HG03095 (cell line): ENCODE results near the gene PRKN.

Source experiments
- ATAC-seq: cut with Tn5 transposase; IDR thresholded peaks from one replicate; pipeline ENCODE4 v1.9.1; 2021; ENCODE audit warnings: moderate library complexity; ENCODE audit not compliant: unreplicated experiment

PRKN gene

DNA sequence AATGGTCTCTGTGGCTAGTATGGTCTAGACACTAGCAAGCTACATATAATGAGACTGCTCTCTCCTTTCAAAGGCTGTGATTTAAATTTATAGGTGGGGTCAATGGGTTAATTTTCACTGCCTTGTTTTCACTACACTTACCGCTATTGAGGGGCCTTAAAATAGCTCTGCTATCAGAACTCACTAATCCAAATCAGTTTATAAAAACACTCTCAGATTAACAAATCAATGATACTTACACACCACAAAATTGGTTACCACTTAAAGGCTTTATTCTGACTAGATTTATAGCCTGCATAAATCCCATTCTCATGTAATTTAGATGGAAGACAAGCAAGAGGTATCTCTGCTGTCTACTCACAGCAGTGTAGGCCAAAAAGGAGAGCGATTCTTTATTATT is 1140.7 kb downstream of the PRKN start:
- no peak for ATAC-seq

DNA sequence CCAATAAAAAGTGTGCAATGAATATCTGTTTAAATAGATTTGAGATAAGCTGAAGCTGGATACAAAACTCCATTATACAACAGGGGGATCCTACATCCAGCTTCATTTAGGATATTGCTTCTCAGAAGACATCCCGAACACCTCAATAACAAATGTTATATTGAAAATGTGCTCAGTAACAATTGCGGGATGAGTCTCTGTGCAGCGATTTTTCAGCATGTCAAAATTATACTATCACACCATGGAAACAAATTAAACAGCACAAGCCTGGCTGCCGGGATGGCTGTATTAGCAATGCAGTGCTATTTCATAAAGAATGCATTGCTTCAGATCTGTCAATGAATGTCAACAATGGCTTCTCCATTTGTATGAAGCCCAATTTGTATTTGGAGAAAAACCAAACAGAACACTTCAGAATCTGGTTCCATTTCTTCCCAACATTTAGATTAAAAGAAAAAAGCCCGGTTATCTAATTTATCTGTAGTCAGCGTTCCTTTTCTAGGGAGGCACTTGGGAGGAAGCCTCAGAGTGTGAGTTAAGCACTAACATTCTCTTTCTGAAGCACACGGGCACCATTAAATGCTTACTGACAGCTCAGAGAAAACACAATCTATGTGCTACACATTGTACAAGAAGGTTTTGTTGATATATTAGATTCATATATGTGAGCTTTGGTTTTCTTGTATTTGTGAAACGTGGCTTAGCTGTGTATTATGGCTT is 1142.8 kb downstream of the PRKN start:
- ATAC-seq: no peak

DNA sequence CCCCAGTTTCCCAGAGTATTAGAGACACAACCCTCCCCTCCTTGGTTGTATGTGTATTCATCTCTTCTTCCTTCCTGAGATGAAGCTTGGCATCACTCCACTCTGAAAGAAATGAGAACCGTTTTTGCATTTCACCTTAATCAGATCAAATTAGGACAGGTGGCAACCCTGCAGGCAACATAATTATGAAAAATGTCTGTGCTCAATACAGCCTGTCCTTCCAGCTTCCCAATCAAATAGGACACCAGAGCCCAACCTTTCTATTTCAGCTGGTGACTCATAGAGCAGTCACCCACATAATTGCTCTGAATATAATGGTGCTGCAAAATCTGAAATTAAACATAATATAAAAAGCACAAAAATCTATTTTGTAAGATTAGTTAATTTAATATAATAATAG is 1143.5 kb downstream of the PRKN start:
- no peak for ATAC-seq

DNA sequence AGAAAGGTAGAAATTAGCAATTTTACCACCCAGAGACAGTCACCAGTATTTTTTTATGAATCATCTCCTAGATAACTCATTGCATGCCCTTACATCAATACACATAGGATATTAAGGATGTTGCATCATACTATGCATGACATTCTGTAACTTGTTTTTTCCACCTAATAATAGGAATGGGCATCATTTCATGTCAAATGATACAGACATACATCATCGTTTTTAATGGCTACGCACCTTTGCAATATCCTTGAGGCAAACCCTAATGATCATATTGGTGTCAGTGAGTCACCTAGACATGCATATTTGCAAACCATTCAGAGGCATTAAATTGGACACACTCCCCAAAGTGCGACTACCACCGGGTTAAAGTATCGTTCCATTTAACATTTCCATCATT is 1144.0 kb downstream of the PRKN start:
- ATAC-seq: no peak

DNA sequence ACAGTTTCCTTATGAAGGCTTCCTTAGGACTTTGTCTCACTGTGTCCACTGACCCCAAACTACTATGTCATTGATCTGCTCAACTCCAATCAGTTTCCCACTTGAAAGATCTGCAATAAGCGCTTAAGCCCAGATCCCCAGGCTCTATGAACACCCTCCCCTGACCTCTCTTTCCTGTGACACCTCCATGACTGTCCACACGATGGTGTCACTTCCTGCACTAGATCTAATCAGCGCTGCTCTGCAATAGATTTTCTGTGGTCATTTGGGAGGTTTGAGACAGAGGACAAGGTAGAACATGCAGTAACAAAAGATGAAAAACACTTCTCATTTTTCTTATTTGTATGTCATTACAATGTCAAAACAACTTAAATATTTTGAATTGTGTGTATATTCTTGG is 1149.1 kb downstream of the PRKN start:
- no peak for ATAC-seq

DNA sequence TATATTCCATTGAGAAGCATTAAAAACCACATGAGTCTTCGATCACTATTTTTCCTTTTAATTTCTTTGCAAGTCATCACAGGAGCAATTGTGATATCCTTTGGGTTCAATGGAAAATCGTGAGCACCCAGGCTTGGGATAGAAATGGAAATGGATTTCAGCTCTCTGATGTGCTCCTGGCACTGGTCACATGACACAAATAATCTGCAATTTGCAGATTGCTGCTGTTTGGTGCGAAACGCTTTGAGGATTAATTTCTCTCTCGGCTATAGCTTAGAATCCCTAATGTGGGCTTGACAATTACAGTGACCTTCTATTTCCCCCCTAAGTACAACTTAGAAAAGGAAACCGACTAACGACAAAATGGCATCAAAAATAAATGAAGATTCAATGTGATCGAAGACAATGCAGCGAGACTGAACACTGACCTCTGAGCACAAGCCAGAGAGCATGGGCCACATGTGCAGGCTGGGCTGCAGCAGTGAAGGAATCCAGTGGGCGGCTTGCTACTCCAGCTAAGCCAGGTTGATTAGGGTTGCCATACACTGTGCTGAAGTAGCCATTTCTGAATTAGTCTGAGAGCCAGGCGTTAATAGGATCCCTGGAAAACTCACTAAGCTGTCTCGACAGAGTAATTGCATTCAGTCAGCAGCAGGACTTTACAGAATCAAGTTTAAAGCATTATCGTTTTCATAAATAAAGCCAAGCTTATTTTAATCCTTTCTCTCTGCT is 1151.9 kb downstream of the PRKN start:
- no peak for ATAC-seq

DNA sequence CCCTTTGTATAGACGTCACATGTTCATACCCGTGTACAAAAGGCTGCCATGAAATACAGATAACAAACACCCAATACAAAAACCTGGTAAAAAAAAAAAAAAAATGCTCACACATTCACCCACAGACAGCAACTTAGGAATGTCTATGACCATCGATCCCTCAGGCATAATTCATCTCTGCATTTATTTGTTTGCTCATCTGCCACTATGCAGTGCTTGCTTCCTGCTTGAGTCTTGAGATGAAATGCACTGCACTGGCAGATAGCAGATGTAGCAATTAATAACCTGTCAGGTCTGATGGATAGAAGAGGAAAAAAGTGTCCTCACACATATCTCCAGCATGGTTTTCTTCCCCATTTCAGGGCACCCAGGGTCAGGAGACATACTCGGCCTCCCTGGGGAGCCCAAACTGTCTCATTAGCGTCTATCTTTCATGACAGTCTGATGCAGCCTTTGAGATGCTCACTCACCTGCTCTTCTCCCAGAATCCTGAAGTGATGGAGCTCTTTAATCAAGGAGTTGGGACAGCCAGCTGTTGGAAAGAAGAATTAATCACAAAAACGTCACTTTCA is 1158.6 kb downstream of the PRKN start:
- no peak for ATAC-seq

DNA sequence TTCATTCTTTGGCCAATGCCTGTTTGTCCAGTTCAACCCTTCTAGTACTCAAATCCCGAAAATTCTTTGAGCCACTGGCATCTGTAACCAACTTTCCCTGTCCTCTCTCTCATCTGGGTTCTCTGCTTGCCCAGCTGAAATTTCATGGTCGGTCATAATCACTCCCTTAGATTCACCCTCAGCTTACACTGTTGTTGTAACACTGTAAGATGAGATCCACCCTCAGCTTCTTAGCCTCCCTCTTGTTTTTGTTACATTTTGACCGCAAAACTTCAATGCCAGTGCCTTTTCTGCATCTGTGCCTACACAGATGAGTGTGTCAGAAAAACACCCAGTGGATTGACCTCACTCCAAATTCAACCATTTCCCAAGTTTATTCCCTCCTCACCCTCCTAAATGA is 1162.6 kb downstream of the PRKN start:
- ATAC-seq: no peak

DNA sequence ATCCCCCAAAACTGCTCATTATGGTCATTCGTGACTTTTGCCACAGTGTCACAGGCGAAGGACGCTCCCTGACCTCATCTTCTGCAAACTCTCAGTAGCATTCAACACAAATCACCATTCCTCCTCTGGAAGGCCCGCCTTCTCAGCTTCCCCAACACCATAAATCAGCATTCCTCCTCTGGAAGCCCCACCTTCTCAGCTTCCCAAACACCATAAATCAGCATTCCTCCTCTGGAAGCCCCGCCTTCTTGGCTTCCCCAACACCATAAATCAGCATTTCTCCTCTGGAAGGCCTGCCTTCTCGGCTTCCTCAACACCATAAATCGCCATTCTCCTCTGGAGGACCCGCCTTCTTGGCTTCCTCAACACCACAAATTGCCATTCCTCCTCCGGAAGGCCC is 1165.7 kb downstream of the PRKN start:
- ATAC-seq: no peak

DNA sequence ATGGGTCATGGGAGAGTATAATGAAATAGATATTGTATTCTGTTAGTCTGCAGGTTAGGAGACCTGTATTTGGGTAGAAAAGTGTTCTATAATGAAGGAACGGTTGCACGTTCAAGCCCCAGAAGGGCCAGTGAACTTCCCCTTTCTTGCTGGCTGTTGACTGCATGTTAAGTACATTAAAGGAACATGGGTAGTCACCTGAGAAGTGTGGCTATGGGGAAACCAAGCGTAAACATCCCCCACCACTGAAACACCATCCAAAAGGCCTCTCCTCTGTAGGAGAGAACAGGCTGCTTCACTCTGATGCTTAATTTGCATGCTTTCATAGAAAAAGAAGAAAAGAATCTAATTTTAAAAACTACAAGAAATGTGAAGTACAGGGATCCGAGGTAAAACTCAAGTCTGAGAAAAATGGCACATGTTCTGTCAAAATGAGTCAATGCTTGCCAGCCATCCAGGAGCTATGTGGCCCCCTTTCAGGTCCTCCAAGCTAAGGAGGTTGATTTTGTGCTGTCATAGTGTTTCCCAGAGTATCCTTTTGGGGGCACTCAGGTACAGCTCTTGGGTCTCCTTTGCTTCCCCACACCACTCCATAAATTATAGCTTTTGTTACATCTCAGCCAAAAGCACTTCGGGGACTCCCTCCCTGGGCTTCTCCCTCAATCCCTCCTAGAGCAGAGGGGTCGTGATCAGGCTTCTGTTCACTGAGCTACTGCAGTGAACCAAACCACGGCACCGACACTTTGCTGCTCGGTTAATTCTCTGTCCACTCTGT is 1170.0 kb downstream of the PRKN start:
- no peak for ATAC-seq

DNA sequence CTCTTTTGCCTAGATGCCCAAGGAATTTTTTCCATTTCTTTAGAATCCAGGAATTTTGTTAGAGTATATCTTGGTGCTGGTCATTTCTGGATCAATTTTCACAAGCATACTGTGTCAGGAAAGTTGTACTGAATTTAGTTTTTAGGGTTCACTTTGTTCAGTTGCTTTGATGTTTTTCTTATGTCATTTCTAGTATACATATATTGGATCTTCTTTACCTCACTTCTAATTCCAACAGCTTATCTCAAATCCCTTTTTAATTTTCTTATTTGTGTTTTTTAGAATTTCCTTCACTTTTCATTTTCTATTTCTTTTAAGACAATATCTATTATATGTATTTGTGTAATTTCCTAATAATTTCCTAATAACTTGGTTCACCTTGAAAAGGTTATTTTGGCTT is 1172.7 kb downstream of the PRKN start:
- no peak for ATAC-seq

DNA sequence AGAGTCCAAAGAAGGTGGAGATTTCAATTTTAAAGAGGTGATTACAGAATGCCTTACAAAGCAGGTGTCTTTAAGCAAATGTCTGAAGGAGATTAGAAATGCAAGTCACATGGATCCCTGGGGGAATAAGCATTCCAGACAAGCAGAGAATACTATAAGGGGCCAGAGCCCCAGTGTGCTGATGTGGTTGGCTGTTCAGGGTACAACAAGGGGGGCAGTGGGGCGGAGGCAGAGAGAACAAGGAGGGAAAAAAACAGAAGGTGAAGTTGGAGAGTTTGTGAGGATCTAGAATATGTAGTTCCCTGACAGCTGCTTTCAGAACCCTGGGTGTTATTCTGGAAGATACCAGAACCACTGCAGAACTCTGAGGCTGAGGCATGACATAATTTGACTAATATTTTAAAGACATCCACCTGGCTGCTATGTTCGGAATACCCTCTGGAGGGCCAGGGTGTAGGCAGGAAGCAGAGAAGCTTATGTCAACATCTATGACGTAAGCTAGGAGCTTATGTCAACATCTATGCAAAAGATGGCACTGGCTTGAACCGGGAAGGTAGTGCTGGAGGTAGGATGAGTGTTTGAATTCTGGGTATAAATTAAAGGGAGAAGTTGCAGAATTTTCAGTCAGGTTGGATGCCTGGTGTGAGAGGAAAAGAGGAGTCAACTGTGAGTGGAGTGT is 1177.5 kb downstream of the PRKN start:
- no peak for ATAC-seq

DNA sequence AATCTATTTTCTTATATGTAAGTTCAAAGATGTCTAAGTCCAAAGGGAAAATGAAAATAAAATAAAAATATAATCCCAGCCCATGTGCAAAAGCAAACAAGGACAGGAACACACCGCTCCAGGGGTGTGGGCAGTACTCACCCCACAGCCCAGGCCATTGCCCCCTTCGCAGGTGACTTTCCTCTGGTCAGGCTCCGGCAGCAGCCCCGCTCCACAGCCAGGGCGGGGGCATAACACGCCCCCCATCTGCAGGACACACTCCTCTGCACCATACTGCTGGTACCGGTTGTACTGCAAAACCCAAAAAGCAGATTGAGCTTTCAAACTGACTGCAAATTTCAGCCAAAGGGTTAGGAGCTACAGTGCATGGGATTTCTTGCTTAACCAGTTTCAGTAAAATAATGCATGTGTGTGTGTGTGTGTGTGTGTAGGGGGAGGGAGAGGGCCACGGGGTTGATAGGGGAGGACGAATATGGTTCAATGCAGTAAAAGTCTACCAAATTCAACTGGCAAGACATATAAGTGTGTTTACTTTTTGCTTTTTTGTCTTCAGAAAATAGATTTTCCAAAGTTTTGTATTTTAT is 1178.8 kb downstream of the PRKN start:
- ATAC-seq: no peak

DNA sequence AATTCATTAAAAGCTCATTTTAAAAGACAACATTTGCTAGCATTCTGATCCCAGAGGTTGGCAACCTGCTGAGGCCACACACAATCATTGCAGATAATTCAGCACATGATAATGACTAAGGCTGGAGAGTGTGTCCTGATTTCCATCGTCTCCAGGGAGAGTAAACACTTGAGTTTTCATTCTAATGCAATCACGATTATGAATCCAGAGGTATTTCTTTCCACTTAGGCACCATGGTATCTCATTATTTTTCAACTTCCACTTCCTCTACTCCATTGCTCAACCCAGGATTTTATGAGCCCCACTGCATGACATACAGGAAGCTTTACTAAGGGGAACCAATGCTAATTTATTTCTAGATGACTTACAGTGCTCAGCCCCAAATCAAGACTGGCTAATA is 1179.9 kb downstream of the PRKN start:
- no peak for ATAC-seq

DNA sequence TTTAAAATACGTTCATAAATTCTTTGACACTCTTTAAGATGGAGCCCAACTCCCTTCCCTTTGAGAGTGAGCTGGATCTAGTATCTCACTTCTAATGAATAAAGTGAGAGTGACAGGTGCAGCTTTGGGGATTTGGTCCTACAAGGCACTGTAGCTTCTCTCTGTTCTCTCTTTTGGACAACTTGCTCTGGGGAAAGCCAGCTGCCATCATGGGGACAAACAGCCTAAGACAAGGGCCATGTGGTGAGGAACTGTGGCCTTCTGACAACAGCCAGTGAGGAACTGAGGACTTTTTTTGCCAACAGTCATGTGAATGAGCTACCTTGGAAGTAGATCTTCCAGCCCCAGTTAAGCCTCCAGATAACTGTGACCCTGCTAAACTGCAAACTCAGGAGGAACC is 1180.9 kb downstream of the PRKN start:
- ATAC-seq: no peak

DNA sequence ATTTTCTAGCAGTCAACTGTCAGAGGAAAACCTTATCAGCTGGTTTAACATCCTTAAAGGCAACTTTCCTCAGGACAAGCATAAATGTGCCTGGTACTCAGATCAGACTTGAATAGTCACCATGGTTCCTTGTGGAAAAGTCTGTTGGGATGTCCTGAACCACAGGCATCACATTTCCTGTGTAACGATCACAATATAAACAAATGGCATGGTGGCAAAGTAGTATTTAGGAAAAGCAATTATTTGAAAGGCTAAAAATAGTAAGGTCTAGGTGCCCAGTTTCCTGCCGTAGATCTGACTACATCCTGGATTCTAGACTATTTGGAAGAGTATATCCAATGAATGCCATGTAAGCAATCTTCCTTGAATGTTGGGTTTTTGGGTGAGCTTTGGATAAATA is 1181.8 kb downstream of the PRKN start:
- no peak for ATAC-seq

DNA sequence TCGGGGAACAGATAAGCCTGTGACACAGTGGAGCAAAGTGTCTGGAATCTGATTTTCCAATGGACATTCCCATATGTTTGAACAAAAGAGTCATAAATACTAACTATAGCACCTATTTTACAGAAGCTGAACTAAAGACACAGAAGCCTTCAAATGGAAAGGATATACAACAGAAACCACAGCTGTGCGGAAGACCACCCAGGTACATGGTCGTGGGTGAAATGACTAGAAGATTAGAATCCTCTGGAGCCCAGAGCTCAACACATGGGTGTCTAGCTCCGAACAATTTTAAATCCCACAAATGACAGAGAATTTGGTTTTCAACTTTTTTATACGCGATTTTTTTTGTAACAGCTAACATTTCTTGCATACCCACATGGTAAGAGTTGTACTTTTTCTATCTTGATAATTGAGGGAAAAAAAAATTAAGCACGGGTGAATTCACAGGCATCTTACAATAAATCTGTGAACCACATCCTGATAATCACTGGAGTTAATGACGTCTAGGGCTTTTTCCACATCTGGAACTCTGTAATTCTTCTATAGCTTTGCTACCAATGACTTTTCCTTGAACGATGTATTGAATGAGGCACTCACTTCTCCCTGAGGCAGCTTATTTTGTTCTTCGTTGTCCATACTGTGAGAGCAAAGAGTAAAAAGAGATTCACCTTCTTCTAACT is 1182.6 kb downstream of the PRKN start:
- no peak for ATAC-seq

DNA sequence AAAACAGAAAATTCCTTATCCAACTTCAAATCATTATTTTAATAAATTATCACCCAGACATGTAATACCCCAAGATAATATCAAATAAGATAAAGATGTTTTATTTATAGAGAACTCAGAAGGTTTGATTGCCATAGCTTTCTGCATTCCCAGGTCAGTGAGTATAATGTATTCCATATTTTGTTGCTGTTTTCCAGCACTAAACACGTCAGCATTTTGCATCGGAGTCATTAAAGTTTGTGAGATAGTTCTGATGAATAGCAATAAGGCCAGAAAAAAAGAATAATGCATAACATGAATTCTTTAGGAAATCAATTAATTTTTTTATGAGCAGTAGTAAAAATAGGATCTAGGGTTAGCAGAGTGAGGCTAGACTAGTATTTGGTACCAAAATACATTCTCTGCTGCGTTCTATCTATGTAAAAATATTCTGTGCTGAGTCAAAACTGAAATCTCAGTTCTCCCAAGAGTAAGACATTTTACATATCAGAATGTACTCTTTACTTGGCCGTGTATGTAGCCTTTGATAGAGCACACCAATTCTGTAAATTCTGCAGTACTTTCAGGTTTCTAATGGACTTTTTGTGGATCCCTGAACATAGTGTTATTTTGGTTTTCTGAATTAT is 1183.8 kb downstream of the PRKN start:
- ATAC-seq: peak; percentile 83

DNA sequence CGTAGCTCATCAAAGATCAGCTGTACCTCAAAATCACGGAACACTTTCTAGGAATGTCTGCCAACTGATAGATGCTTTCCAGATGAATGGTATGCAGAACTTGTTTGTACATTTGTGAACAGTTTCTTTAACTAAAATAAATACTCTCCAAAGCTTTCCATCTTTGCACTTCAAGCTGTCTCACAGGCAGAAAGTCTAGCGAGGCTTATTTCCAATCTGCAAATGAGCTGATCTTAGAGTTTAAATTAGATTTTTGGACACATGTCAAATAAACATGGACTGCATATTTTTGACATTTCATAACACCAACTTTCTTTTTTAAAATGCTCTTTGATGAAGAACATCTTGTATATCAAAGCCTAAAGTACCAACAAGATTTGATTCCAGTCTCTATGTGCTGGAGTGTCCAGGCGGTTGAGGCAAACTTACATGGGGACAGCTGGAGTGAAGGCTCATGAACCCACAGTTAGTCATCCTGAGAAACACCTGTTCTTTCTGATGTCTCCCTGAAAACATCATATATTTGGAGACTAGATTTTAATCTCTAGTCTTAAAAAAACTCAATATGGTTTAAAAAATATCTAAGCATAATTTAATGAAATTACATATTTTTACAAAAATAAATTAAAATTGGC is 1185.1 kb downstream of the PRKN start:
- ATAC-seq: no peak
